GM23338 (cell line): ENCODE measurements around the gene THSD4. TPM values are rescaled to one million over a fixed set of nuclear protein-coding genes. Genes with fewer than 3 reads are reported as not detected.

Experiments
- ATAC-seq: fragments of 200-7000 bp; cut with Tn5 transposase; 3 replicates; pipeline ENCODE4 v1.9.1; 2020
- DNase-seq: peaks from one replicate; pipeline ENCODE4 v3.0.0-alpha.2; 2015; ENCODE audit warnings: low spot score
- H2AFZ ChIP-seq: fragments of 200-600 bp; sonication (generic); 2 replicates; pipeline ENCODE4 v1.8.0; 2016; ENCODE audit warnings: antibody characterized with exemption, mild to moderate bottlenecking, moderate library complexity
- H3F3A ChIP-seq: fragments of 200-600 bp; sonication (generic); replicated peaks from 2 replicates; pipeline ENCODE4 v1.8.0; 2017; ENCODE audit warnings: antibody characterized with exemption, mixed run types, low read depth
- H3K27ac ChIP-seq: fragments of 200-600 bp; sonication (generic); 2 replicates; pipeline ENCODE4 v1.6.1; 2016; ENCODE audit warnings: low read depth
- H3K27me3 ChIP-seq: fragments of 200-600 bp; sonication (generic); 2 replicates; pipeline ENCODE4 v1.8.0; 2016; ENCODE audit warnings: mild to moderate bottlenecking, mixed run types, moderate library complexity; ENCODE audit not compliant: insufficient read depth
- H3K36me3 ChIP-seq: fragments of 200-600 bp; sonication (generic); 2 replicates; pipeline ENCODE4 v1.8.0; 2016; ENCODE audit warnings: mild to moderate bottlenecking; ENCODE audit not compliant: insufficient read depth
- H3K4me1 ChIP-seq: fragments of 200-600 bp; sonication (generic); 2 replicates; pipeline ENCODE4 v1.8.0; 2016; ENCODE audit warnings: mild to moderate bottlenecking, moderate library complexity; ENCODE audit not compliant: insufficient read depth
- H3K4me2 ChIP-seq: fragments of 200-600 bp; sonication (generic); 2 replicates; pipeline ENCODE4 v1.7.1; 2017; ENCODE audit warnings: mixed run types
- H3K4me3 ChIP-seq: fragments of 200-600 bp; sonication (generic); 2 replicates; pipeline ENCODE4 v1.6.1; 2016; ENCODE audit warnings: mixed run types
- H3K79me2 ChIP-seq: fragments of 200-600 bp; sonication (generic); replicated peaks from 2 replicates; pipeline ENCODE4 v1.8.0; 2017; ENCODE audit warnings: mild to moderate bottlenecking; ENCODE audit not compliant: insufficient read depth
- H3K9me2 ChIP-seq: fragments of 200-600 bp; sonication (generic); 2 replicates; pipeline ENCODE4 v1.8.0; 2017; ENCODE audit not compliant: insufficient read depth
- H4K20me1 ChIP-seq: fragments of 200-600 bp; sonication (generic); replicated peaks from 2 replicates; pipeline ENCODE4 v1.8.0; 2017; ENCODE audit warnings: mild to moderate bottlenecking; ENCODE audit not compliant: insufficient read depth
- H3K27ac Mint-ChIP-seq: 2 replicates; pipeline ENCODE4 v1.8.0; 2020; ENCODE audit warnings: inconsistent platforms, mild to moderate bottlenecking, moderate library complexity, mixed read lengths
- H3K27me3 Mint-ChIP-seq: 3 replicates; pipeline ENCODE4 v1.8.0; 2022; ENCODE audit warnings: low read depth, mild to moderate bottlenecking, moderate library complexity, mixed read lengths, inconsistent platforms; ENCODE audit not compliant: insufficient read depth, poor library complexity
- H3K36me3 Mint-ChIP-seq: 3 replicates; pipeline ENCODE4 v1.8.0; 2021; ENCODE audit warnings: low read depth, mild to moderate bottlenecking, inconsistent platforms, moderate library complexity, mixed read lengths
- H3K4me1 Mint-ChIP-seq: 3 replicates; pipeline ENCODE4 v1.8.0; 2020; ENCODE audit warnings: mild to moderate bottlenecking, inconsistent platforms, mixed read lengths
- H3K4me3 Mint-ChIP-seq: 3 replicates; pipeline ENCODE4 v1.8.0; 2021; ENCODE audit warnings: moderate library complexity, mild to moderate bottlenecking, inconsistent platforms, mixed read lengths
- H3K9me3 Mint-ChIP-seq: 3 replicates; pipeline ENCODE4 v1.8.0; 2020; ENCODE audit warnings: moderate library complexity, mild to moderate bottlenecking, inconsistent platforms, mixed read lengths
- CREB1 ChIP-seq: fragments of 250-450 bp; sonication (Bioruptor Pico); IDR thresholded peaks from 2 replicates; pipeline ENCODE4 v1.5.0; 2020; ENCODE audit warnings: low read depth, mild to moderate bottlenecking, moderate library complexity
- CTCF ChIP-seq, 2 experiments: fragments of 200-600 bp in 1 of 2; sonication (generic) in 1 of 2; conservative IDR thresholded peaks; 2 replicates each; pipeline versions ENCODE4 v1.5.1 to v1.6.1; 2016 to 2017; ENCODE audit warnings: antibody characterized with exemption in 2 of 2, low read depth in 2 of 2, mild to moderate bottlenecking in 2 of 2, moderate library complexity in 1 of 2
- EZH2 ChIP-seq: fragments of 200-600 bp; sonication (generic); IDR thresholded peaks from one replicate; pipeline ENCODE4 v1.8.0; 2017; ENCODE audit warnings: antibody characterized with exemption, mild to moderate bottlenecking, low read depth; ENCODE audit not compliant: unreplicated experiment
- EZH2phosphoT487 ChIP-seq: fragments of 200-600 bp; sonication (generic); IDR thresholded peaks from one replicate; pipeline ENCODE4 v1.8.1; 2018; ENCODE audit warnings: antibody characterized with exemption; ENCODE audit not compliant: unreplicated experiment
- JUNB ChIP-seq: IDR thresholded peaks from one replicate; pipeline ENCODE4 v1.6.1; 2016; ENCODE audit warnings: antibody characterized with exemption; ENCODE audit not compliant: unreplicated experiment
- POLR2AphosphoS5 ChIP-seq: IDR thresholded peaks from 2 replicates; pipeline ENCODE4 v1.6.1; 2016; ENCODE audit warnings: antibody characterized with exemption, low read depth
- REST ChIP-seq: IDR thresholded peaks from one replicate; pipeline ENCODE4 v1.6.1; 2018; ENCODE audit warnings: antibody characterized with exemption; ENCODE audit not compliant: unreplicated experiment
- STAT1 ChIP-seq: IDR thresholded peaks from one replicate; pipeline ENCODE4 v1.6.1; 2016; ENCODE audit warnings: antibody characterized with exemption; ENCODE audit not compliant: unreplicated experiment
- ZNF114 ChIP-seq: fragments of 250-450 bp; sonication (Bioruptor Pico); IDR thresholded peaks from 2 replicates; pipeline ENCODE4 v1.5.0; 2020; ENCODE audit warnings: mild to moderate bottlenecking, moderate library complexity
- ZNF331 ChIP-seq: fragments of 250-450 bp; sonication (Bioruptor Pico); IDR thresholded peaks from 2 replicates; pipeline ENCODE4 v1.5.0; 2020; ENCODE audit warnings: low read depth, mild to moderate bottlenecking, moderate library complexity
- ZNF462 ChIP-seq: fragments of 250-450 bp; sonication (Bioruptor Pico); IDR thresholded peaks from 2 replicates; pipeline ENCODE4 v1.5.0; 2020; ENCODE audit warnings: mild to moderate bottlenecking, moderate library complexity
- polyA plus RNA-seq: library from polyadenylated mRNA; unstranded; fragments of >200 nt; fragmentation: Nextera tagmentation; extraction: Ambion mirVana; gene quantifications from 2 replicates; pipeline ENCODE4 v1.2.1, GENCODE V29; 2016
- total RNA-seq: library from RNA; depleted of rRNA; stranded (reverse); fragments of >200 nt; shearing (Covaris generic); gene quantifications from 2 replicates; pipeline ENCODE4 v1.2.3, GENCODE V29; 2014

The THSD4 gene
- total and polyA plus RNA-seq, 2 experiments from 2014 or later = 2.0 to 7.4 TPM

- Mint-ChIP-seq H3K27me3 (peaks cover 2% of the 10 kb centered on the region), H3K9me3 (peaks cover 9% of the 10 kb centered on the region), H3K27ac (no peak overlapping the region)
These were observed 652.9 kb downstream of the THSD4 start for GRCh38 chr15:71768184-71768583.

More at GRCh38 chr15:71768184-71768583, 652.9 kb downstream of the THSD4 start:
- ATAC-seq (no peak), DNase-seq (no peak)
- no peaks in the 10 kb centered on the region for H3K4me1 ChIP-seq
- H3K4me3 Mint-ChIP-seq = no peak overlapping the region
- no peak overlapping the region for H3K27ac ChIP-seq
- no peaks in the 10 kb centered on the region for H3K36me3 ChIP-seq
- H2AFZ ChIP-seq = no peak overlapping the region
- H3K9me2 ChIP-seq = no peaks in the 10 kb centered on the region
- no peaks in the 10 kb centered on the region for H3K79me2 ChIP-seq
- no peaks in the 10 kb centered on the region for H4K20me1 ChIP-seq
- H3F3A ChIP-seq = no peaks in the 10 kb centered on the region
- H3K4me2 ChIP-seq = no peak overlapping the region
- peaks cover 9% of the 10 kb centered on the region for H3K36me3 Mint-ChIP-seq
- TF ChIP-seq CREB1 (CRISPR knock-in tag) = no peak
- TF ChIP-seq CTCF (conservative IDR thresholded peaks at IDR 0.05; ENCODE audit: low read depth in 2 of 2) = no peak
- TF ChIP-seq EZH2phosphoT487 = no peak
- TF ChIP-seq ZNF114 (CRISPR knock-in tag) = no peak
- TF ChIP-seq ZNF331 = no peak
- TF ChIP-seq EZH2 = no peak
- TF ChIP-seq ZNF462 (CRISPR knock-in tag) = no peak
- TF ChIP-seq JUNB = no peak
- TF ChIP-seq POLR2AphosphoS5 = no peak
- no peak for TF ChIP-seq REST
- TF ChIP-seq STAT1 = no peak
- no peak overlapping the region for H3K4me3 ChIP-seq
- H3K4me1 Mint-ChIP-seq = no peaks in the 10 kb centered on the region
- H3K27me3 ChIP-seq = no peaks in the 10 kb centered on the region
